Aortic smooth muscle cell (primary cell): ENCODE data around the gene PRCP. TPM values are rescaled to one million over a fixed set of nuclear protein-coding genes. Genes with fewer than 3 reads are reported as not detected.

Source experiments
- total RNA-seq: library from RNA; depleted of rRNA; stranded (reverse); fragments of >200 nt; gene quantifications from 2 replicates; pipeline ENCODE4 v1.2.3, GENCODE V29; 2014

PRCP gene
- total RNA-seq = 58.0 and 94.4 TPM in 2 replicates

DNA sequence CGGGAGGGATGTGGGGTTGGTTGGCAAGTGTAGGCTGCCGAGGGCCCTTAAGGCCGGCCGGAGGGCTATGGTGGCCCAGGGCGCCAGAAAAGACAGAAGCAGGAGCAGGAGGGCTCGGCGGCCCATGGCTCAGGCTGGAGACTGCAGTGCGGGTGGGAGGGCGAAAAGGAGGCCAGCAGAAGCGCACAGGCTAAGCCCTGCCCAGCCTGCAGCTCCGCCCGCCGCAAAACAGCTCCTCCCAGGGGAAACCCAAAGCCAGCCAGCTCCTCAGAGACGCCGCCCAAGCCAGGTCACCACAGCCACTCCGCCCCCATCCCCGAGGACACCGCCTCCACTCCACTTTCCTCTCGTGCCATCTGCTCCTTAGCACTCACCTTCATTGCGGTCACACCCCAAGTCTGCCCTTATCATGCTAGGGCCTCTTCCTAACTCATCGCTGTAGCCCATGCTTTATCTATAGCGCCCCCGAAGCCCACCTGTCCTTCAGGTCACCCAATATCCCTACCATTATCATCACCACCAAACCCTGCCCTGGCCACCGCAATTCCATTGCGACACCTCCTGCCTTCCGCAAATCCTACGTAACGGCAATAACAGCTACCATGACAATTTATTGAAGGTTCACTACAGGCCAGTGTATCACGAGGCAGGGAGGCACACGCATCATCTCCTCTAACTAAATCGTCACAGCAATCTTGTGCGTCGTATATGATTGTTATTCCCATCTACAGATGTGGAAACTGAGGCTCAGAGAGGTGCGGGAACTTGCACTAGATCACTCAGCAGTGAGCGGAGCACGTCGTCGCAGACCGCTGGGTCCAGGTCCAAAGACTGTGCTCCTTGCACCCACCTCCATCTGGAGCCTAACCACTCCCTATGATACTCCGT, at the start of gene PRCP:
Gene PRCP, minus strand, starts transcription at position 154 of the 888 bp plus-strand sequence. Its CDS starts 28 bp downstream, at position 126.

DNA sequence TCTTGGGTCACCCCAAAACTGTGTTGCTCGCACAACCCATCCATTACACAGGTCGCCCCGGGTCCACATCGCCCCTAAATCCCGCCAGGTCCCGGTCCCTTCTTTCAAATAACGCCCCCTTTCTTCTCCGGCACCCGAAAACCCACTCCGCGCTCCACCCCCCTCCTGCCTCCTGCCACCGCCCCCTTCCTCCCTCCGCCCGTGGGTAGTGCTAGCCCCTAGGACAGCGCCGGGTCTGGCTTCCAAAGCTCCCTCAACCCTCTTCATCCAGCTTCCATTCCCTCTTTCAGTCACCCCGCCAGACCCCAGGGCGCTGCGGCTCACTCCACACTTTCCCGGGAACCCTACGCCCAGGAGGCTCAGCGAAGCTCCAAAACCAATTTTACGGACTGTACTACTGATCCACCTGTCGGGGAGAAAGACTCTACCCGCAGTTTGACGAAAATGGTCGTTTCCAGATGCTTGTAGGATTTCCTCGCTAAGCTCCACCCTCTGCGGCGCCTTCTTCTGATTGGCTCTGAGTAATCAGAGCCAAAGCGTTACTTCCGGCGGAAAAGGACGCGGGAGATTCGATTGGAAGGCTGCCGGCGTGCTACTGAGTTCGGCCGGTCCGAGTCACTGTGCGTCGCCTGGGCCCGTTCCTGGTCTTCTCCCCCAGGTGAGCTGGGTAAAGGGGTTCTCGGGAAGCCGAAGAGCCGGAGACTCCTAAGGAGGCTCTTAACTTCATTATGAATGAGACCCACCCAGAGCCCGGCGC, 1.1 kb upstream of the PRCP start, which contains the start of gene DDIAS:
Gene DDIAS, plus strand, starts transcription at position 572 of the 757 bp plus-strand sequence. CDS start 13,003 bp downstream, outside the sequence.

Other genes with a start within 250 kb of the PRCP start
- gene FAM181B, start 166.6 kb downstream of the PRCP start, total RNA-seq = not detected in 2 replicates
- 1.9 and 3.7 TPM in 2 replicates for gene DDIAS, start 1.3 kb upstream of the PRCP start, total RNA-seq
- gene RAB30, start 171.5 kb upstream of the PRCP start, total RNA-seq = 18.9 and 25.3 TPM in 2 replicates